ENCODE data around the gene UBE2H.
"Not testable (repeated sequence)": the region's sequence is repeated elsewhere in the genome, so short reads cannot be mapped to it uniquely, and the experiment has no call there.

Gene UBE2H

DNA sequence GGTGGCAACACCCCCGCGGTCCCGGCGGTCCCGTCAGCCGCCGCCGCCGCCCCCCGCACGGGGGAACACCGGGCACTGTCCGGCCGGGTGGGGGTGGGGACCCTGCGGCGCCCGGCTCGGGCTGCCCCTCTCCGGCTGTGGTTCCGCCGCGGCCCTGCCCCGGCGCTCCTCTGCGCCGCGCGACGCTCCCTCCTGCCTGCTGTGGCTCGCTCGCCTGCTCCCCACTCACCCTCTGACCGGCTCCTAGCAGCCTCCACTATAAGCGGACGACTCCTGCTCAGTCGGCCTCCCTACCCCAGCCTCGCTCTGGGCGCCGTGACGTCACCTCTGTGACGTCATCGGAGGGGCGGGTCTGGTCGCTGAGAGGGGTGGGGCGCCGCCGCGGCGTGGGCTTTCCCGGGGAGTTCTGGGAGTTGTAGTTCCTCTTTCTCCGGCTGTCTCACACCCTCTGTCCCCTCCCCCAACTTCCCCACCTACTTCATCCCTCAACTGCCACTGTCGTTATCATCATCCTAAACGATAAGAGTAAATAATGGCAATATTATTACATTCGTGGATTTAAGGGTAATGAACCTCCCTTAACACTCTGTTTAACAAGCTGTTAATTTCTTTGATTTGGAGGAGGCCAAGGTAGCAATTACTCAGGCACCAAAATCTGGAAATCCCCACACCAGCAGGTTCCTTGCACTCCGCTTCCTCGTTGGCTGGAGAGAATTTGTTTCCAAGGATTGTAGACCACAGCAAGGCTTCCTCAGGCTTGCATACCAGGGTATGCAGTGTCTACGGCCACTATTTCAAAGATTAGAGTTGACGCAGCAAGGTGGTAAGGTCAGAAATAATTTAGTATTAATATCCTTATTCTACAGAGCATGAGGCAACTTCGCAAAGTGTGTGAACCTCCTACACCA lies at the start of gene UBE2H:
Gene UBE2H (minus strand): TSS at position 308 of the 908 bp plus-strand sequence. CDS start 405 bp downstream, outside the sequence.
- DNase-seq (ENCODE audit: low spot score), result peak; percentile 98

- DNase-seq (ENCODE audit: low spot score), result no peak
These were observed 45.7 kb upstream of the UBE2H start for GRCh38 chr7:129998446-129998845.

DNA sequence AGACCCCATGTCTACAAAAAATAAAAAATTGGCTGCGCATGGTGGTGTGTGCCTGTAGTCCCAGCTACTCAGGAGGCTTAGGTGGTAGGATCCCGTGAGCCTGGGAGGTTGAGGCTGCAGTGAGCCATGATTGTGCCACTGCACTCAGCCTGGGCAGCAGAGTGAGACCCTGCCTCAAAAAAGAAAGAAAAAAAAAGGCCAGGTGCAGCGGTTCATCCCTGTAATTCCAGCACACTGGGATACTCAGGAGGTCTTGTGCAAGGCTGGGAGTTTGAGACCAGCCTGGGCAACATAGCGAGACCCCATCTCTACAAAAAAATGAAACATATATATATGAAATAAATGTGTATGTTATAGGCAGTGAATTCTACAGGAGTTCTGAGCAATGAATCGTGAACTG lies 44.5 kb upstream of the UBE2H start:
- no peak for DNase-seq (ENCODE audit: low spot score)

- DNase-seq (ENCODE audit: low spot score), result no peak
These were observed 40.5 kb upstream of the UBE2H start for GRCh38 chr7:129993275-129993674.

DNA sequence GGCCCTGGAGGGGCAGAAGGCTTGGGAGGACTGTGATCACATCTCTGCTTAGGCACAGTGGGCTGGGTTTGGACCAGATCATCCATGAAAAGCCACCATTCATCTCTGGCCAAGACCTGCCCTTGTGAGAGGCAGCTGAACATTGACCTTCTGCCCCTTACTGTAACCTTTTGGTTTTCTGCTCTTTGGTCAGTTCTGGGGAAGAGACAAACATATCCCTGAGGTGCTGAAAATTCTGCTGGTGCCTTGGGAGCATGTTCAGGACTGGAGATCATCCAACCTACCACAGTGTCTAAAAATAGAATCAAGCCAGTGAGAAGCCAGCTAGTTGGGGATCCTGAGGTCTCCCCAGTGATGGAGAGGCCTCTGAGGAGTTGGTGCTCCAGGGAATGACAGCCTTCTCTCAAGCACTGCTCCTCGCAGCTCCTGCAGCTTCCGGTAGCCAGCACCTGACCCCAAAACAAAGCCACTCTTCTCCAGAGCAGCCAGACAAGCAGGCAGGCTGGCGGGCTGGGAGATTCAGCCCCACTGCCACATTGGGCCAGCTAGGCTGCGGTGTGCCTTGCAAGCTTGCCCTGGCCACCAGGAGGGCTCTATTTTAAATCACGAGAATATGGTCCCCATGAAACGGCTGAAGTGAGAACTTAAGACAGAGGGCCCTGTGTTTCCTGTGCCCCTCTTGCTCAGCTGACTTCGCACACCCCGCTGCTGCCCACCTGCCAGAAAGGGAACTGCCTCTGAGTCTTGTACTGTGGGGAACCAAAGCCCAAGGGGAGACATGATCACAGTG lies 37.8 kb upstream of the UBE2H start:
- DNase-seq (ENCODE audit: low spot score), result peak; percentile 47

- DNase-seq (ENCODE audit: low spot score), result peak; percentile 46
These were observed 36.7 kb upstream of the UBE2H start for GRCh38 chr7:129989466-129989865.

GRCh38 chr7:129986600-129986999 lies 33.8 kb upstream of the UBE2H start:
- DNase-seq (ENCODE audit: low spot score), result no peak

DNA sequence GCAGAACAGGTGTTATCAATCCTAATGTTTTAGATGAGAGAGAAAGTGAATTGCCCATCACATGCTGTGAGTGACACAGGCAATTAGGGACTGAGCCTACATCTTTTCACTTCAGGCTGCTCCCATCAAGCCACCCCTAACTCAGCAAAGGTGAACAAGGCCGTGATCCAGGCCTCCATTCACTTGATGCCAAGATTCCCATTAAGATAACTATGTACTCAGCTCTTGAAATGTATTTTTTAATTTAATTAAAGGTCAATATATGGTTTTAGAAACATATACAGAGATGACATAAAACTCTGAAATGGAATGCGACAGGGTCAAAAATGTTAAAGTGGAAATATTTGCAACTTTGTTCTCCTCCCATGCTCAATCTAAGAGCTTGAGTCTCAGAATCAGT lies 27.9 kb upstream of the UBE2H start:
- DNase-seq (ENCODE audit: low spot score), result no peak

DNA sequence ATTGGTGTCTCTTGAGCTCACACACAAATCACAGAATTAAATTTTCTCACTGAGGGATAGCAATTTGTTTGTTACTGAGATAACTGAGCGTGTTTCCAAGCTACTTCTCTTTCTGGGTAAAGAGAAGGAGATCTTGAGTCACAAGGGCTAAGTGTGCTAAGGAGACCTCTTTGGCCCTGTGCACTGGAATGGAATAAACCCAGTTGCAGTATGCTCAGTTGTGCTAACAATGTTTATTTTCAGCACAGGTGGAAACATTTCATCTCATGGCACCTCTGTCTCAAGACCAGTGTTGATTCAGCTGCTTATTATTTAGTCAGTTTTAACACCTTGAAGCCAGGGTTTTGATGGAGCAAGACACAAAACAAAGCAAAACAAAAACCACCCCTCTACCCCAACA lies 22.5 kb upstream of the UBE2H start:
- no peak for DNase-seq (ENCODE audit: low spot score)

GRCh38 chr7:129970816-129971215 lies 18.1 kb upstream of the UBE2H start:
- DNase-seq (ENCODE audit: low spot score), result no peak

DNA sequence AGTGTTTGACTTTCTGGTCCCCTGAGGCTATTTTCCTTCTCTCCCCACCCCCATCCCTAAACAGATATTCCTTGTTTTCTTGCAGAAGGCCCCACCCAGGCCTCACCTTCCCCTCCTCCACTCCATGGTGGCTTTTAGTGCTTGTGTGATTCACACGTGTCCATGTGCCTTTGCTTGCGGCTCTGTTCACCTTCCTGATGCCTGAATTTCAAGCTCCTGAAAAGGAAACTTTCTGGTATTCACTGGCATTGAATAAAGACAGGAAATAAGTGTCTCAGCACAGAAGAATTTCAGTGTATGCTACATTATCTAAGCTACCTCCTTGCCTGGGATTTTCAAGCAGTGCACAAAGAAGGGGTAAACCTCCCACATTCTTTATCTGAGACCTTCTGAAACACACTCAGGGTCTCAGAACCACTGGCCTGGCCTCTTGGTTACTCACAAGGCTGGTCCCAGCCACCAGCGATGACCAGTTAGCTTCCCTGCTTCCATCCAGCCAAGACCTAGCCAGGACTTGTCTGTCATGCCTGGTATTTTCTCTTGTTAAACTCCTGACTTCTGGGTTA lies 17.2 kb upstream of the UBE2H start:
- no peak for DNase-seq (ENCODE audit: low spot score)

- DNase-seq (ENCODE audit: low spot score), result no peak
These were observed 16.0 kb upstream of the UBE2H start for GRCh38 chr7:129968592-129969383.

DNA sequence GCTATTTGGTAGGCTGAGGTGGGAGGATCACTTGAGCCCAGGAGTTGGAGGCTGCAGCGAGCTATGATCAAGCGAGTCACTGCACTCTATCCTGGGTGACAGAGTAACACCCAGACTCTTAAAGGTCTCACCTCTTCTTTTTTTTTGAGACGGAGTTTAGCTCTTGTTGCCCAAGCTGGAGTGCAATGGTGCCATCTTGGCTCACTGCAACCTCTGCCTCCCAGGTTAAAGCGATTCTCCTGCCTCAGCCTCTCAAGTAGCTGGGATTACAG lies 7.4 kb upstream of the UBE2H start:
- not testable (repeated sequence) for DNase-seq (ENCODE audit: low spot score)

GRCh38 chr7:129959471-129960203 lies 6.9 kb upstream of the UBE2H start:
- no peak for DNase-seq (ENCODE audit: low spot score)

DNA sequence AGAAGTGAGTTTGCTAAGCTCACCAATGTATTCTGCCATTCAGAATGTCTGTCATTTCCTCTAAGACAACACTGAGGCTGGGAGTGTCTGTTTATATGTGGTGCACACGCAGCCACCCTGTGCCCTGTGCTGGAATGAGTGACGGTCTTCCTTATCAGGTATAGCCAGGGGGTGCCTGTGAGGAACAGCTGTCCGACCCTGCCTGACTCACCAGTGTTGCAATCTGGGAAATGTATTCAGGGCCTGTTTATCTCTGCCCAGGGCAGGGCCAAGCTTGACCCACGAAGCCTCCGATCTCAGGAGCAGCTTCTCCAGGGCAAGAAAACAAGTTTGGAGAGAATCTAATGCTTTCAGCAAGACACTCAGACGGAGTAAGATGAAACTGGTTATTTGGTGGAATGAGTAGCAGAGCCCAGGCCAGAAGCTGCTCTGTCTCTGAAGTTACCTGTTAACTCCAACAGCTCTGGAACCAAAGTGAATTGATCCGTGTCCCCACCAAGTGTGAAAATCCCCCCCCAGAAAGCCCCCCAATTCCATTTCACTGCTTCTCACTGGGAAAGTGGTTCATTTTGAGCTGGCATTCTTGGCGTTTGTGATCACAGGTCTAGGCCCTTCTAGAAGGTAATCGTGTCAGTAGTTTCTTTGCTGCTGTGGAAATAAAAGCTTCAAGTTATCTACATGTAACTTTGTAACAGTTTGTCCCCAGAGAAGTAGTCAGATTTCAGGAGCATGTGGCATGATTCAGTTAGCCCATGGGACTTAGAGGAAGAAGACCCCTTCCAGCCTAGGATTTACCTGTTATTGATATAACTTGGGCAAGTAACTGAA lies 6.1 kb upstream of the UBE2H start:
- no peak for DNase-seq (ENCODE audit: low spot score)

DNA sequence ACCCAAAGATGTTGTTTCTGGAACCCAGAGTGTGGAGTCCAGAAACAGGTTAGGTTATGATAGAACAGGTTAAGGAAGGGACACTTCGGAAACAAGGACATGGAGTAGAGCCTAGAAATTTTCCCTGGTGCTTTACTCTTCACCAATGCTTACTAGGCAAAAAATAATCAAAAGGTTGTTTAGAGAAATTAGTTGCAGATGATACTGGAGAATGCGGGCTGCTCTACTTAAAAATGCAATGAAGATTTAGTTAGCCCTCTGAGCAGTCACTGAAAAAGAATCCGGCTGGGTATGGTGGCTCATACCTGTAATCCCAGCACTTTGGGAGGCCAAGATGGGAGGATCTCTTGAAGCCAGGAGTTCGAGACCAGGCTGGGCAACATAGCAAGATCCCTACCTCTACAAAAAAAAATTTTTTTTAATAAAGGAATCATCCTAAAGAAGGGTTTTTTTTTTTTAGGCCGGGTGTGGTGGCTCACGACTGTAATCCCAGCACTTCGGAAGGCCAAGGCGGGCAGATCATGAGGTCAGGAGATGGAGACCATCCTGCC lies 3.3 kb upstream of the UBE2H start:
- no peak for DNase-seq (ENCODE audit: low spot score)

GRCh38 chr7:129952086-129952652 lies 591 bp downstream of the UBE2H start:
- peak; percentile 72 for DNase-seq (ENCODE audit: low spot score)

DNA sequence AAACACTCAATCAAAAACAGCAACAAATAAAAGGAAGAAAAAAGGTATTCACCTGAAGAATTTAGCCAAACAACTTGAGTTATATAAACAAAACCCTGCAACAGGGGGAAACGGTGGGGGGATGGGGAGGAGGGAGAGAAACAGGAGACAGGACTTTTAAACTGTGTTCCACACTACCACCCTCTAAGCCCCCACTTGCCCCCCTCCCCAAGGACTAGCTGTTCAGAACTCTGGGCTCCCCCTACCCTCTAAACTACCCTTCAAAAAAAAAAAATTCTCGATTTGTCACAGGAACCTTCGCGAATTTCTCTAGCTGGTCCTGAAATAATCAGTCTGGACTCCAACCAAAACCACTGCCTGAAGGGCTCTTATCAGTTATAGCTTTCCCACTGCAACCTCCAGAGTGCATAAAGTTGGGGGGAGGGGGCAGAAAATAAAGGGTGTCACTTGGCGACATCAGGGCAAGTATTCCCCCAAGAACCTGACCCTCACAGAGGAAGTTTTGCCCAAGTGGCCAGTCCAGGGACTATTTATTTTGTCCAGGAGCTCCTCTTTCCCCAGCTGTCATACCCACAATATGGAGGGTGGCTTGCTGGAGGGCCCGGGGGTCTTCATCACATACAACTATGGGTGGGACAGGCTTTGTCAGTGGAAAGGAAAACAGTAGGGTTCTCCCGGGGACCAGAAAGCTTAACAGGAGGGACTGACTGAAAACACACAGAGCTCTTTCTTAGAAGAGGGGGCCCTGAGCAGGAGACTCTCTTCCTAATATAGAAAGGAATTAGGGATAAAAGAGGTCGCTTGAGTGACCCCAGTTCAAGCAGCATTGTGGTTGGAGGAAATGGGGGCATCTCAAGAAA lies 1.3 kb downstream of the UBE2H start:
- DNase-seq (ENCODE audit: low spot score), result peak; percentile 62

DNA sequence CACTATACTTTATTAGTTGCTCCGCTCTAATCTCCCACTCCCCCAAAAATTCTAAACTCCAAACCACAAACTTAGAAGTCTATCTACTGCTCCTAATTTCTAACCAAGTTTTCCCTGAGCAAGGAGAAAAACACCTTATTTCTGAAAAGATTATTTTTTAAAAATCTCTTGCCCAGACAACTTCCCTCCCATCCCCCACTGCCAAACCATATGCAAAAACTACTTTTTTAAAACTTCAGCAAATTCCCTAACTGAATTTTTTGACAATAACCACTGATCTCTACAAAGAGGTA lies 1.9 kb downstream of the UBE2H start:
- DNase-seq (ENCODE audit: low spot score), result no peak

All from NAMALWA (cell line).